ENCODE results near the gene TMEM72.

Gene TMEM72

DNA sequence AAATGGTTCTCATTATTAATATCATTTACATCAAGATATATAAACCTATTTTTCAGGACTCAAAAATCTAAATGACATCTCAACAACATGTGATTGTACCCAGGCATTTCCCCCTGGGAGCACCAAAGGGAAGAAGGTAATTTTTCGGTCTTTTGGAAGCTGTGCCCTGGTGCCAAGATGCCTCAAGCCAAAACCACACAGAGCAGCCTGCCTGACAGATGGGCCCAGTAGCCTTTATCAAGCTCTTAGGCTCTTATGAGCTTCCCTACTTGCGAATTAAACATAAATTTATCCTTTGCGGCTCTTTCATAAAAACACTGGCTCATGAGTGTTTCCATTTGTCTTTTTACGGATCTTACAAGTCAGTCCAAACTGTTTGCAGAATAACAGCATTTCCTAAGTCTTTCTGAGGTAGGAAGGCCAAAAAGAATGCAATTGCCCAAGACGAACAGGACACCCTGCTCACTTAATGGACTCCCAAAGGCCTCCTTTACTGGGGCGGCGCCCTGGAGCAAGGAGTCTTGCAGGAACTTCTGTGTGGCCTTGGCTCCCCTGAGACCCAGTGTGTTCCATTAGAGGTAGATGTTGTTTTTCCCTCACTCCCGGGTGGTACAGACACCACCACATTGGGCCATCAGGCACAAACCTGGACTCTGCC lies 44.4 kb downstream of the TMEM72 start:
- no peak for DNase-seq (ENCODE audit: low read depth)

DNA sequence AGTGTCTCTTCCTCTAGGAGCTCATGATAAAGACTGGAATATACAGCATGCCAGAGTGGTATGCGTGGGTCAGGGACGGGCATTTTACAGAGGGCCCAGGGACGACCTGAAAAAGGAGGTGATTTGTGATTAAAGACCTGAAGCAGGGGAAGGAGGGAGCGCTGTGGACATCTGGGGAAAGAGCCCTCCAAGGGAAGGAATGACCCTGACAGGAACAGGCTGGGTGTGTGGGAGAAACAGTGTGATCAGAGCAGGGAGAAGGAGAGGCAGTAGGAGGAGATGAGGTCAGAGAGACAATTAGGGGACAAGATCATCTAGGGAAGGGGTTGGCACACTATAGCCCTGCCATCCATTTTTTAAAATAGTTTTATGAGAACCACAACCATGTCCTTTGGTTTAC lies 45.1 kb downstream of the TMEM72 start:
- DNase-seq (ENCODE audit: low read depth): no peak

DNA sequence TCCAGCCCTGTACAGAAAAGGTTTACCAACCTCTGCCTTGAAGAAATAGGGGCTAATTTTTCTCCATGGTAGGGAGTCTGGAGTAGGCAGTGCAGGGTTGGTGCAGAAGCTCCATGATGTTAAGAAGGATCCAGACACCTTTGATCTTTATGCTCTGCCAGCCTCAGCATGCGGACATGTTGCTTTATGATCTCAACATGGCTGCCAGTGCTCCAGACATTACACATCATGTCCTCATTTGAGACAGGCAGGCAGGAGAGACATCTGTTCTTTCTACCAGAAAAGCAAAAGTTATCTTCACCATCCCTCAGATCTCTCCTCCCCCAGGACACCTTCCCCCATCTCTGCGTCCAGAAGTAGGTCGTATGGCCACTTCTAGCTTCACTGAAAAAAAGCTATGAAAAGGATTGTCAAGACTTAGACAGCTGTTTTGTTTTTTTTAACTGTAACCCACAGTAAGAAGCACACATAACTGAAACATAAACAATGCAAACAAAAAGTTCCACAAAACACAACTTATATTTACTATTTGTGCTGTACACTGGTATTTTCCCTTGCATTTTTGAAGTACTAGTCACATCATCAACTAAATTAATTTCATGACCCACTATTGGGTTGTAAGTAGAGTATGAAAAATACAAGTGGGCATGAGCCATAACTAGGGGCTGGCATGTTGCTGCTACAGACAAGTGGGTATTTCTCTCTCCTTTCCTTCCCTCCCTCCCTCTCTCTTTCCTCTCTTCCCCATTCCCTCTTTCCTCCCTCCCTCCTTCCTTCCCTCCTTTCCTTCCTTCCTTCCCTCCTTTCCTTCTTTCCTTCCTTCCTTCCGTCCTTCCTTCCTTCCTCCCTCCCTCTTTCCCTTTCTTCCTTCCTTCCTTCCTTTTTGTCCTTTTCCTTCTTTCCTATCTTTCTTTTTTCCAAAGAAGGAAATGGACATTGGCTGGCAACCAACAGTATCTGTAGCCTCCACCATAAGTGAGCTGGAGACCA lies 45.9 kb downstream of the TMEM72 start:
- no peak for DNase-seq (ENCODE audit: low read depth)

DNA sequence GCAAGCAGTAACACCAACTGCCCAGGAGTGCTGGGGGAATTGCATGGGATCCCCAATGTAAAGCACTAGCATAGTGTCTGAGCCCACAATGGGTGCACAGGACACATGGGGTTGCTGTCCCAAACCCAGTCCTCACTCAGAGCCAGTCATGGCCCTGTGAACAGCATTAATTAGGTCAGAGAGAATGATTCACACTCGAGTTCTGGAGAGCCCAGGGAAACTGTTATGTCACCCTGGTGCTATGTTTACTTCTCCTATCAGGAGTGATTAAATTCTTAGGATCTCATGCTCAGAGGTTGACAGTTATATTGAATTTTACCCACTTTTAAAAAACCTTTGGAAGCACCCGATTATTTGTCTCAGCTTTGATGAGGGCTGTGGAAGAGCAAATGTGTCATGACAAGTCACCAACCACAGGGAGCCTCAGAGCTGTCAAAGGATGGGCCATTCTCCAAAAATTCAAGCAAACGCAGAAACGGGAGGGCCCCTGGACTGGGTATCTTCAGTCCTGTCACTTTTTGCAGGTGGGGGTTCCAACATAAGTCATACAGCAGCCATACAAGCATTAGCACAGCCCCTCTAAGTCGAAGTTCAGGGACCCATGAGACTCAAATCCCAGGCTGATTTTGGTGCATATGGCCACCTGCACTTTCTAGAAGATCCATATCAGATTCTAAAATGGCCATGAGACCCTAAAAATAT lies 47.2 kb downstream of the TMEM72 start:
- no peak for DNase-seq (ENCODE audit: low read depth)

DNA sequence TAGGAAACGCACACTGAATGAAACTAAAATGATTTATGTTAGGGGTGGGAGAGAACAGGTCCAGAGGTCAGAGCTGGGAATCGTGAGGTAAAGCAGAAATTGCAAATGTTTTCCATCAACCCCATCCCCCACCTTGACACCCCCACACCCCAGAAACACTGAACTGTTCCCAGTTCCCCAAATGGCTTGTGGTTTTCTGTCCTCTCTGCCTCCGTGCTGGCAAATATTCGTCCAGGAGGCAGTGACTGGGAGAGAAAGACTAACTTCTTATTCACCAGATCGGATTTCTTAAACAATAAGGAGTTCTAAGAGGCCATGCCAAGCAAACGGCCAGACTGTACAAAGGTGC lies 47.7 kb downstream of the TMEM72 start:
- DNase-seq (ENCODE audit: low read depth): no peak

DNA sequence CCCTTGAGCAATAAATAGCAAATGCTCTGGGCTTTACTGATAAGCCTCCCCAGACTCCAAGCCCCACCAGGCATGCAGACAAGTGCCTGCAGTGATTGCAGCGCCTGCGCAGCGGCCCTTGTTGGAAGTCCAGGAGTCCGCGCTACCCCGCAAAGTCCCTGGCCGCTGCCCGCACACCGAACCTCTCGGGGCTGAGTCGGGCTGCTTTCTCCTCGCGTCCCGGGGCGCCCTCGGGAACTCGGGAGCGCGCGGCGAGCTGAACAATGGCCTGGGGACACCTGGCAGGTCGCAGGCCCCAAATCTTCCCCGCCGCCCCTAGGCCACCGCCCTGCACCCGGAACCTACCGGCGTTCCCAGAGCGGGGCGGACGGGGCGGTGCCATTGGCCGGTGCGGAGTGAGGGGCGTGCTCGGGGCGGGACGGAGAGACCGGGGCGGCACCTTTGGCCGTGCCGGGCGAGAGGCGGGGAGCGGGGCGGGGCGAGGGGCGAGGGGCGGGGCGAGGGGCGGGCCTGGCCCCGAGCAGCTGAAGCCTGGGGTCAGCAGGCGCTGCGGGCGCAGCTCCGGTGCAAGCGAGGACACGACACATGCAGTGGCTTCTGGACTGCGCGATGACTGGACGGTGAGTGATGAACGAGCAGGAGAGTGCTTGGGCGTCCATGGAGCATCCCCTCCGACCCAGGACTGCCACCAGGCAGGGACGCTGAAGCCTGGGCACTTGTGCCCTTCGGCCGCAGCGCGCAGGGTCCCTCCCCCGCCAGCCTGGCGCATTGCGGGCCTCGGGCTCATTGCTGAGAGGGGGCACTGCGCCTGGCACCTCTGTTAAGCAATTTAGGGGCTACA lies 48.3 kb downstream of the TMEM72 start, which contains the start of gene RASSF4:
RASSF4 (plus strand) TSS at position 556 of the 841 bp plus-strand sequence. CDS start 10,401 bp downstream, outside the sequence.
- DNase-seq (ENCODE audit: low read depth): peak; percentile 79

DNA sequence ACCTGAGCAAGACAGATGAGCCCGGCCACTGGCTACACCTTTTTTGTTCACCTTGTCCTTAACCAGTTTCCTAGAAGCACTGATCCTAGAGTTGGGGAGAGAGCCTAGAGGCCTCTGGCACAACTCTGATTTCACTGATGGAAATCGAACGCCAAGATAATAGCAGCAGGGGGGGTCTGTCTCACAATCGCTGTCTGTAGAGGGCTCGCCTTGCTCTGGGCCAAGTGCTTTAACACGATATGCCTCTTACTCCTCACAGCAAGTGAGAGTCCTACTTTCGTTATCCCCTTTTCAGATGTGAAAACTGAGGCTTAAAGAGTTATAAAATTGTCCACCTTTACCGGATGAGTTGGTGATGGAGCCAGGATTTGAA lies 48.9 kb downstream of the TMEM72 start:
- DNase-seq (ENCODE audit: low read depth): no peak

DNA sequence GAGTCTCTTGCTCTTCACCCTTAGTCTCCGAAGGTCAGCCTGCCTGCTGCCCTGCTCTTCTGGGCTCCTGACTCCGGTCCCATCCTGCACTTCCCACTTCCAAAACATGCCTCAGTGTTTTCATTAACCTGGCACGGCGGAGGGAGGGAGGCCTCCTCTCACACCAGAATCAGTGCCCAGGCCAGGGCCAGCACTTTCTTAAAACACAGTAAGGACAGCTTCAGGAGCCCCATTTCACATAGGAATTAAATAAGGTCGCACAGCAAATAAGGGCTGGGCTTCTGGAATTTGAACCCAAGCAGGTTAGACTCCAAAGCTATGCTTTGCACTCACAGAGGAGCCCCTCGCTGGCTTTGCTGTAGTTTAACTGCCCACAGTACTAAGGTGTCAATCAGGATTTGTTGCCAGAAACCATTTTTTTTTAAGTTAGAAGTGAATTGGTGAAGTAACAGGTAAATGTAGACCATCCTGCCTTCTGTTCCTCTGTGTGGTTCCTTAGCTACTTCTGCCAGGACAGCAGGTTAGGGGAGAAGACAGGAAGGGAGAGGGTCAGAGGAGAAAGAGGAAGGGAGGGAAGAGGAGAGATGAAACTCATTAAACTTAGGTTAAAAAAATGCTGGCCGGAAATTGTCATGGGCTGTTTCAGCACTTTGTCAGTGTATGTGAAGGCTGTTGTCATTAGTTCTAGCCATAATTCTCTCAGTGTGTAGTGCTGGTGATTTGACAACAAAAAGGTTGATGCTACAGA lies 49.5 kb downstream of the TMEM72 start:
- DNase-seq (ENCODE audit: low read depth): no peak

DNA sequence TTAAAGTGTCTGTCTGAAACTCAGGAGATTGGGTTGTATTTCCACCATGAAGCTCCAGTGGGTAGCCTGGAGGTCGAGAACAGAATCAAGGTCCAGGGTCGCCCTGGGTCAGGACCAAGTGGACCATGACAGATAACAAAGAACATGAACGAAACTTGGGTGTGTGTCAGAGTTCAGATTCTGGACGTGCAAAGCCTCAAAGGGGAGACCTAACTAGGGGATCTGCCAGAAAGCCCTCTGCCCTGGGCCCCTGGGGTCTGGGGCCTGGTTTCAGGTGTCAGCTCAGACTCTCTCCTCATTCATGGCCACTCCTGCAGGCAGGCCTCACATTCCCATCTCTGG lies 50.1 kb downstream of the TMEM72 start:
- no peak for DNase-seq (ENCODE audit: low read depth)

DNA sequence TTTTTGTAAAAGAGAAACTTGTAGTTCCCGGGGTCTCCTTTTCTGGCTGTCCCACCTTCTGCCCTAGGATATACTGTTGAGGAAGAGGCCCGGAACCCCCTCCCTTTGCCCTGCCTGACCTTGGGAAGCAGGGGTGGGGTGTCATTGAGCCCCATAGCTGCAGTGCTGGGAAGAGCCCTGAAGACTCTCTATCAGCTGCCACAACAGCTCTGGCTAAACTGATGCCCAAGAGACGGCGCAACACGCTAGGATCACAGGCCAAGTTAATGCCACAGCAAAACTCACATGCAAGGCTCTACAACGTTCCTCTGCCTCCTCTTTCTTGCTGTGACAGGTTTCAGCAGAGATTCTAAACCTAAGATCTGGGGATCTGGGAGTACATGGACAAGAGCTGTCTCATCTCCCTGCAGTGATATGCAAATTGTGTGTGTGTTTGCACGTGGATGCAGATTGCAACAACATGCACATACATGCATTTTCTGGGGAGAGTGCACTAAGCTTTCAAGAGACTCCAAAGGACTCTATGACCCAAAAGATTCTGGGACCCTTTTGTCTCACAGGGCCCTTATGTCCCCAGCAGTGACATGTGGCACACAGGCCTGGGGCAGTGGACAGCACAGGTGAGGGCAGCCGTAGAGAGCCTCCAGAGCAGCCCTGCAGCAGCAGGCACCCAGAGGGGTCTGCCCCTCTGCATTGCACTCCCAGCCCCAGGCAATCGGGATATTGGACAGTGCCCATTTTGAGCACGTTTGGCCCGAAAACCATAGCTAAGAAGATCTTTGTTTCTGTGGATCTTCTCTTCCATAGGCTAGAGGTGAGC lies 51.0 kb downstream of the TMEM72 start:
- DNase-seq (ENCODE audit: low read depth): no peak

DNA sequence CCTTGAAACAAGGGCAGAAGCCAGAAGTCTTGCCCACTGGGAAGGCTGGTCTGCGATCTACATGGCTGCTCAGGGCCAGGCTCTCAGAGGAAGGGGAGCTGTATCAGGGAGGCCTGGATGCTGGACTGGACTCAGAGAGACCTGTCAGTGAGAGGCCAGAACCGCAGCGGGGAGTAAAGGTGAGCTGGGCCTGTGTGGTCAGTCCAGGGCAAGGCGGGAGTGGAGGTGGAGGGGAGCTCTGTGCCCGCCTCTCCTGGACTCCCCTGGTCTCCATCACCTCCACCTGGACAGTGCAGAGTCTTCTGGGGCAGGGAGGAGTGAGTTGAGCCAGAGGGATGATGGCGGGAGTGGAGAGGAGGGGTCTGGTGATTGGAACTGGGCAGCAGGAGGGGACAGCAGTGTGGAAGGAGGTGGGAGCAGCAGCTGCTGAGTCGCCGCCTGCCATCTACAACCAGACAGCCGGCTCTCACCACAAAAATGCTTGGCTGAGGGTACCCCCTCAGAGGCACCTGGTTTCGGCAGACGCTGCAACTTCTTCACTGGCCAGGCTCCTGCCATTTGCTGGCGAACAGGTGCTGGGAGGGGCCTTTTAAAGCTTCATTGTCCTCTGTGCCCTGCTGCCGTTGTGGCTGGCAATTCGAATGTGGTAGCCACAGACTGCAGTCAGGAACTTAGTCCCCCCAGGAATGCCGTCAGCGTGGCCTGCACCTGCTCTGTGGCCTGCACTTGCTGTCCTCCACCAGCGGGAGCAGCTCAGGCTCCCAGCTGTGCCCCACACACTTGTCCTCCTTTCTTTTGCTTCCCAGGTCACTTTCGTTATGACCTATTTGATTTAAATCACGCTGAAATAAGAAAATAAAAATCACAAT lies 52.0 kb downstream of the TMEM72 start:
- DNase-seq (ENCODE audit: low read depth): no peak

DNA sequence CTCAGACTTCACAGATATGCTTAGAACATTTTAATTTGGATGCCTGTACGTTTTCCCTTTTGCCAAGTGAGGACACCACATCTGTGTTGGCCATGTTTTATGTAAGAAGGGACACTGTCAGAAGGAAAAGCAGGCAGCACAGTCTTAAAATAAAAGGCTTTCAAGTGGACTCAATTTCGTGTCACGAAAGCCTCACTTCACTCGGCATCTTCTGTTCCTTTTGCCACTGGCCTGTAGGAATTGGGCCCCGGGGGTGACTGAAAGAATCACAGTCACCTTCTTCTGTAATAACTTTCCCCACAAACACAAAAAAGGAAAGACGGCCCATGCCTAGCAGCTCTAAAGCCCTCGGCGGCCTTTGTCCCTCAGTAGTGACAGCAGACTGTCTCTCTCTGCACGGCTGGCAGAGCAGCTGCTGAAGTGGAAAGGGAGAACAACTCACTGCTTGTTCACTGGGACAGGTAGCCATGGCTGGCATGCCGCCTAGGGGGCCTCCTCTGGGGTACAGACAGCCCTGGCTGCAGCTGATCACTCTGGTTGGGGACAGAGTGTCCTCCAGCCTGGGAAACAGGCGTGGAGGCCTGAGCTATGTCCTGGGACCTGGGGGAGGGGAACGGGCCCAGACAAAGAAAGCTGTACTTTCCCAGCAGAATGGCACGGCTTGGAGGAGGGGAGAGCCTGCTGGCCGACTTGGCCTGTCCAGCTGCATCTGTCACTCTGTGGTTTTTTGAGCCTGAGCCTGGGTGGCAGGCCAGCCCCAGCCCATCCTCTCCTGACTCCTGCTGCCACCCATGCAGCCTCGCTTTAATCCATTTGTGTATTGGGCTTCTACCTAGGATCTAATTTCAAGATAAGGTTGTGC lies 52.9 kb downstream of the TMEM72 start:
- DNase-seq (ENCODE audit: low read depth): no peak

DNA sequence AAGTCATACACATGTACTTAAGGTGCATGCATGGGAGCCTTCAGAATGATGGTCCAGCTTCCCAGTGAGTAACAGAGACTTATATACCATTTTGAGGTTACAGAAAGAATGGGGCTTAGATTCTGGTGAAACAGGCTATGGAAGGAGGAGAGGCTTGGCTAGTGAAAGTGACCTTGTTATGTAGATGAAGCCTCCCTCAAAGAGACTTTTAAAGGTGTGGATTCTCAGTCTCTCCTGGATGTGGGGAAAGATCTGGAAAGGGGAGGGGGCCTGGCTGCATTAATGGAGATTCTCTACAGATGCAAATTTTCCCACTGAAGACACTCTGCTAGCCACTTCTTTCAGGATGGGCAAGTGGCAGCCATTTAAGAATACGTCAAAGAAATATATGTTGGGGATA lies 54.0 kb downstream of the TMEM72 start:
- no peak for DNase-seq (ENCODE audit: low read depth)

DNA sequence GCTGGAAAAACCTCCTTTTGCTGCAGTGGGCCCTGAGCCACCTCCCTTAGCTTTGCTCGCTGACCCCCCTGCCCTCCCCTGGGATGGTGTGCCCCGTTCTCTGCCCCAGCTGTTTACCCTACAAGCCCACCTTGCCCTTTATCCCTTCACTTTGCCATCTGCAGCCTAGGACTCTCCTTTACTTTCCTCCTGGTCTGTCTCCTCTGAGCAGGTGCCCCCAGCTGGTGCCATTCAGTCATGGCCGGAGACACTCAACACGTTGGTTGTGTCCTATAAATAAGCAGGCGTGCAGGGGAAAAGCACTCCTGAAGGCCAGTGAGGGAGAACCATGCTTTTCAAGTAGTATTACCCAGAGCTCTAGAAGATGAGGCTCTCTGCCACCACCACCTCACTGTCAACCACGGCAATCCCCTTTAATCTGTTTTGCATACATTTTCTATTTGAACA lies 54.5 kb downstream of the TMEM72 start:
- no peak for DNase-seq (ENCODE audit: low read depth)

DNA sequence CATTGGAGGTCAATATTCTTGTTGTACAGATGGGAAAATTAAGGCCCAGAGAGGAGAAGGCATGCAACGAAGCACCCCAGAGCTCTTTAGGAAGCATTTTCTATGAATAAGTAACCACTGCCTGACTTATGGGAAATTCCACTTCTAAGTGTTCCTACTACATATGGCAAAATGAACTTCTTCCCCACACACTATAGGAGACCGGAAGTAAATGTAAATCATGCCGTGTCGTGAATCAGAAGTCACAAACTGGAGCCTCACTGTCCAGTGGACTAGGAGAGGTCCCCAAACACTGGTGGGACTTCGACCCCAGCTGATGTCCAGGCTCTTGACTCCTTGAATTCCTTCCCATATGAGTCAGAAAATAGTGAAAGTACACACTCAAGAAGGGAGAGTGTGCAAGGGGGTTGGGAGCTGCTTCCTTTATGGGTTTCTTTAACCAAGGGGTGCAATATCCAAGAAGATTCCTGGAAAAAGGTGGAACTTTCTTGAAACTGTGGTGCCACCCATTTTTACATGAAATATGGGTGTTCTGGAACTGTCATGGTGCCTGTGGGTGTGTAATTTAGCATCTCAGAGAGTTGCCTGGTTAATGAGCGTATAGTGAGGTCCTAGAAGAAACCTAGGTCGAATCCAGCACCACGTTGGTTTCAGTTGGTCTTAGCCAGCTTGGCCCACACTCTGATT lies 55.1 kb downstream of the TMEM72 start:
- DNase-seq (ENCODE audit: low read depth): no peak

DNA sequence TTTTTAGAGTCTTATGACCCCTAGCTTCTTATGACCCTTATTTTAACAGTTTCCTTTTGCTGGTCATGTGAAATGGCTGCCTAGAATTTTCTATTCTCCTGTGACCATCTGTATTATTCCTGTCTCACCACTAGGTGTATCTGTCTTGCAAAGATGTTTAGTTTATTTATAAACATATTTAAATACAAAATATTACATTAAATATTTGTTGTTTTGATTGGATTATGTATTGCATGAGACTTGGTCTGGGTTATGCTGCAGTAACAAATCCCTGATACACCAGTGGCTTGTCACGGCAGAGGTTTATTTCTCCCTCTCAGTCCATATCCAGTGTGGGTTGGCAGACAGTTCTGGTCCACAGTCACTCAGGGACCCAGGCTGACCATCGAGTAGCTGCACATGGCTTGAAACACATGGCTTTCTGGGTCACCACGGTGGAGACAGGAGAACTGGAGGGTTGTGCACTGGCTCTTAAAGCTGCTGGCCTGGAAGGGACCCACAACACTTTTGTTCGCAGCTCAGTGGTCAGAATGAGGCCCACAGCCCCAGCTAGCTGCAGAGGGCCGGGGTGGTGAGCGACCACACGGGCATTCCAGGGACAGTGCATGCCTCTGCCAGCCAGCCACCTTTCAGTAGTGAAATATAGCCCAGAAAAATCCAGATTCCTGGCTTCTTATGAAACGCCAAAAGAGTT lies 55.8 kb downstream of the TMEM72 start:
- DNase-seq (ENCODE audit: low read depth): no peak

DNA sequence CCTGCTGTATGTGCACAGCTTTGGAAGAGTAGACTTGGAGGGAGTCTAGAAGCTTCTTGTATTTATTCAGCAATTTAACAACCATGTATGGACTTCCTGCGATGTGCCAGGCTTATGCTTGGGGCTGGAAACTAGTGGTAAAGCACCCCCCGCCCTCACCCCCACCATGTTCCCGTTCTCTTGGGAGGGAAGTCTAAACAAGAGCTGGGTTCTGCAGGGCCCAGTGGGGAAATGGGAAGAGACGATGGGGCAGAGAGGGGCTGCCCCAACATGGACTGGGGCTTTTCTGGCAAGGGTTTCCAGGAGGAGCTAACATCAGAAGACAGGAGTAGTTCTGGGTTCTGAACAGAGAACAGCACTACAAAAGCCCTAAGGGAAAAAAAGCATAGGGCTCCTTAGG lies 56.5 kb downstream of the TMEM72 start:
- no peak for DNase-seq (ENCODE audit: low read depth)

Data from stimulated activated CD8-positive, alpha-beta memory T cell treated with anti-CD3 and anti-CD28 coated beads, Interleukin-12 subunit alpha, Interleukin-12 subunit beta, amount 100 ng/mL, for 1 hour (primary cell).